H9 (cell line): ENCODE measurements around the gene IMP3. TPM values are rescaled to one million over a fixed set of nuclear protein-coding genes. Genes with fewer than 3 reads are reported as not detected.

Experiments
- DNase-seq: peaks from one replicate; pipeline ENCODE4 v3.0.0-alpha.2; 2017
- H2AFZ ChIP-seq: one replicate; pipeline ENCODE4 v1.6.1; 2013; ENCODE audit warnings: mild to moderate bottlenecking, low read length, control low read depth, moderate library complexity
- H2AK5ac ChIP-seq: 2 replicates; pipeline ENCODE4 v1.6.1; 2013; ENCODE audit warnings: low read length, control low read depth, mixed read lengths; ENCODE audit not compliant: insufficient read length
- H2BK120ac ChIP-seq: one replicate; pipeline ENCODE4 v1.6.1; 2013; ENCODE audit warnings: low read depth, mild to moderate bottlenecking, low read length, control low read depth, inconsistent platforms; ENCODE audit not compliant: poor library complexity, severe bottlenecking
- H2BK12ac ChIP-seq: 2 replicates; pipeline ENCODE4 v1.6.1; 2013; ENCODE audit warnings: low read length, control low read depth, mixed read lengths, low read depth; ENCODE audit not compliant: insufficient read length
- H2BK15ac ChIP-seq: 2 replicates; pipeline ENCODE4 v1.6.1; 2013; ENCODE audit warnings: low read depth, low read length, control low read depth
- H2BK20ac ChIP-seq: one replicate; pipeline ENCODE4 v1.6.1; 2013; ENCODE audit warnings: low read depth, mild to moderate bottlenecking, low read length, control low read depth, inconsistent platforms; ENCODE audit not compliant: poor library complexity, severe bottlenecking
- H2BK5ac ChIP-seq: 2 replicates; pipeline ENCODE4 v1.6.1; 2013; ENCODE audit warnings: low read length, control low read depth, mixed read lengths; ENCODE audit not compliant: insufficient read length
- H3K14ac ChIP-seq: 2 replicates; pipeline ENCODE4 v1.6.1; 2013; ENCODE audit warnings: low read length, control low read depth; ENCODE audit not compliant: insufficient read depth
- H3K18ac ChIP-seq: 2 replicates; pipeline ENCODE4 v1.6.1; 2013; ENCODE audit warnings: low read depth, mild to moderate bottlenecking, mixed read lengths, low read length, control low read depth; ENCODE audit not compliant: insufficient read length
- H3K23ac ChIP-seq: 2 replicates; pipeline ENCODE4 v1.6.1; 2013; ENCODE audit warnings: low read length, control low read depth, mixed read lengths, low read depth; ENCODE audit not compliant: insufficient read length
- H3K23me2 ChIP-seq: 2 replicates; pipeline ENCODE4 v1.6.1; 2013; ENCODE audit warnings: low read depth, mild to moderate bottlenecking, mixed read lengths, low read length, control low read depth; ENCODE audit not compliant: insufficient read length, poor library complexity, severe bottlenecking
- H3K27ac ChIP-seq: 2 replicates; pipeline ENCODE4 v1.5.1; 2013; ENCODE audit warnings: low read length, control low read depth, mixed read lengths, low read depth; ENCODE audit not compliant: insufficient read length
- H3K27me3 ChIP-seq: 2 replicates; pipeline ENCODE4 v1.6.1; 2013; ENCODE audit warnings: low read length, control low read depth, inconsistent platforms; ENCODE audit not compliant: insufficient read depth
- H3K4ac ChIP-seq: 2 replicates; pipeline ENCODE4 v1.6.1; 2013; ENCODE audit warnings: low read depth, mild to moderate bottlenecking, control low read depth, inconsistent platforms, low read length, moderate library complexity
- H3K4me1 ChIP-seq: 2 replicates; pipeline ENCODE4 v1.6.1; 2013; ENCODE audit warnings: low read length, control low read depth, inconsistent platforms; ENCODE audit not compliant: insufficient read depth
- H3K4me2 ChIP-seq: 2 replicates; pipeline ENCODE4 v1.6.1; 2013; ENCODE audit warnings: low read length, control low read depth, mixed read lengths; ENCODE audit not compliant: insufficient read length, insufficient read depth
- H3K56ac ChIP-seq: 2 replicates; pipeline ENCODE4 v1.6.1; 2013; ENCODE audit warnings: low read depth, mild to moderate bottlenecking, mixed read lengths, low read length, control low read depth; ENCODE audit not compliant: insufficient read length
- H3K79me1 ChIP-seq: 2 replicates; pipeline ENCODE4 v1.6.1; 2013; ENCODE audit warnings: low read depth, mild to moderate bottlenecking, moderate library complexity, low read length, control low read depth, inconsistent platforms; ENCODE audit not compliant: insufficient read depth, poor library complexity, severe bottlenecking
- H3K79me2 ChIP-seq: 2 replicates; pipeline ENCODE4 v1.6.1; 2013; ENCODE audit warnings: low read length, control low read depth, inconsistent platforms; ENCODE audit not compliant: insufficient read depth
- H3K9ac ChIP-seq: 2 replicates; pipeline ENCODE4 v1.6.1; 2013; ENCODE audit warnings: low read length, control low read depth, mixed read lengths; ENCODE audit not compliant: insufficient read length; ENCODE audit errors: extremely low read depth
- H3K9me3 ChIP-seq: one replicate; pipeline ENCODE4 v1.6.1; 2013; ENCODE audit warnings: low read depth, low read length, inconsistent platforms; ENCODE audit not compliant: control insufficient read depth
- H3T11ph ChIP-seq: one replicate; pipeline ENCODE4 v1.6.1; 2013; ENCODE audit warnings: mild to moderate bottlenecking, low read length, control low read depth, inconsistent platforms
- H4K20me1 ChIP-seq: one replicate; pipeline ENCODE4 v1.6.1; 2013; ENCODE audit not compliant: control insufficient read depth, insufficient read length, insufficient read depth
- H4K5ac ChIP-seq: 2 replicates; pipeline ENCODE4 v1.6.1; 2013; ENCODE audit warnings: low read depth, mild to moderate bottlenecking, mixed read lengths, low read length, control low read depth; ENCODE audit not compliant: insufficient read length
- H4K8ac ChIP-seq: replicated peaks from 2 replicates; pipeline ENCODE4 v1.6.1; 2013; ENCODE audit warnings: low read length, control low read depth, mixed read lengths, low read depth; ENCODE audit not compliant: insufficient read length
- H4K91ac ChIP-seq: 2 replicates; pipeline ENCODE4 v1.6.1; 2013; ENCODE audit warnings: low read depth, mild to moderate bottlenecking, moderate library complexity, mixed read lengths, low read length, control low read depth; ENCODE audit not compliant: insufficient read length
- H3K27ac Mint-ChIP-seq, 3 experiments: 2 replicates in 2 of 3; 3 replicates in 1 of 3; pipeline ENCODE4 v1.8.0; 2020 to 2021; ENCODE audit warnings: mixed read lengths in 3 of 3, mild to moderate bottlenecking in 1 of 3, moderate library complexity in 1 of 3
- H3K27me3 Mint-ChIP-seq: 2 replicates; pipeline ENCODE4 v1.8.0; 2021; ENCODE audit warnings: low read depth, mild to moderate bottlenecking, moderate library complexity, mixed read lengths
- H3K36me3 Mint-ChIP-seq, 3 experiments: 2 replicates in 2 of 3; 3 replicates in 1 of 3; pipeline ENCODE4 v1.8.0; 2020 to 2021; ENCODE audit warnings: low read depth in 3 of 3, mixed read lengths in 3 of 3; ENCODE audit not compliant: insufficient read depth in 1 of 3
- H3K4me1 Mint-ChIP-seq, 2 experiments: 2 replicates each; pipeline ENCODE4 v1.8.0; 2020; ENCODE audit warnings: mixed read lengths in 2 of 2
- H3K4me3 Mint-ChIP-seq, 2 experiments: 2 replicates in 1 of 2; 3 replicates in 1 of 2; pipeline ENCODE4 v1.8.0; 2020 to 2021; ENCODE audit warnings: mild to moderate bottlenecking in 2 of 2, mixed read lengths in 2 of 2, moderate library complexity in 1 of 2
- H3K9me3 Mint-ChIP-seq, 2 experiments: 2 replicates in 1 of 2; 3 replicates in 1 of 2; pipeline ENCODE4 v1.8.0; 2020; ENCODE audit warnings: mild to moderate bottlenecking in 2 of 2, mixed read lengths in 2 of 2, moderate library complexity in 1 of 2
- CTCF ChIP-seq: fragments of 200-600 bp; sonication (generic); conservative IDR thresholded peaks from 3 replicates; pipeline ENCODE4 v1.8.0; 2021; ENCODE audit warnings: antibody characterized with exemption, mild to moderate bottlenecking
- WGBS: extraction: QIAGEN DNeasy Blood & Tissue Kit; methylation state at CpG from one replicate; pipeline ENCODE4 v1.1.7; 2013; ENCODE audit warnings: missing lambda C conversion rate, low lambda C conversion rate, mixed read lengths; ENCODE audit not compliant: insufficient read length; ENCODE audit errors: extremely low coverage; 5-methylcytosine and 5-hydroxymethylcytosine counted together
- total RNA-seq: library from RNA; stranded (reverse); gene quantifications from 2 replicates; pipeline ENCODE4 v1.2.1, GENCODE V29; 2021

Gene IMP3
- total RNA-seq, 1 experiment from 2014 or later = 97.9 TPM

GRCh38 chr15:75620058-75620820 is 19.8 kb downstream of the IMP3 start:
- H3K36me3 Mint-ChIP-seq = peaks cover 17 to 42% (median 42%) of the 10 kb centered on the region in 3 experiments
- H3T11ph ChIP-seq = no peak overlapping the region
- H3K18ac ChIP-seq = no peak overlapping the region
- no peak overlapping the region for H2BK5ac ChIP-seq
- no peak overlapping the region for H2AK5ac ChIP-seq
- H3K27ac Mint-ChIP-seq = peak overlapping the region in 1 of 3 experiments; percentile 45; a peak in 1 of 7 replicates
- no peak overlapping the region for H2BK12ac ChIP-seq
- H3K27me3 ChIP-seq = peaks cover 2% of the 10 kb centered on the region; the same call in 1 of the 2 replicates
- no peaks in the 10 kb centered on the region for H4K20me1 ChIP-seq
- no peak overlapping the region for H2AFZ ChIP-seq
- H3K23me2 ChIP-seq = no peaks in the 10 kb centered on the region
- H3K56ac ChIP-seq = no peak overlapping the region
- no peak overlapping the region for H4K91ac ChIP-seq
- no peak overlapping the region for H3K4ac ChIP-seq
- H3K79me1 ChIP-seq = no peaks in the 10 kb centered on the region
- no peak for DNase-seq
- no peaks in the 10 kb centered on the region for H3K4me1 Mint-ChIP-seq
- no peak overlapping the region for H3K9ac ChIP-seq
- H2BK120ac ChIP-seq = no peak overlapping the region
- H3K14ac ChIP-seq = no peak overlapping the region
- no peaks in the 10 kb centered on the region for H3K27me3 Mint-ChIP-seq
- H3K4me1 ChIP-seq = no peaks in the 10 kb centered on the region
- H4K5ac ChIP-seq = no peak overlapping the region
- H3K4me2 ChIP-seq = no peak overlapping the region
- H3K4me3 Mint-ChIP-seq = no peak overlapping the region
- H3K23ac ChIP-seq = no peak overlapping the region
- TF ChIP-seq CTCF = no peak
- H3K79me2 ChIP-seq = no peaks in the 10 kb centered on the region
- WGBS = no CpG with 5 or more reads among the region's 4 CpGs
- no peaks in the 10 kb centered on the region for H3K9me3 ChIP-seq
- no peak overlapping the region for H2BK20ac ChIP-seq
- no peak overlapping the region for H3K27ac ChIP-seq
- H2BK15ac ChIP-seq = no peak overlapping the region
- H4K8ac ChIP-seq = no peak overlapping the region
- H3K9me3 Mint-ChIP-seq = no peaks in the 10 kb centered on the region
